HFF-Myc (cell line): ENCODE measurements around the gene GTF3C5.
"Not testable (repeated sequence)": the region's sequence is repeated elsewhere in the genome, so short reads cannot be mapped to it uniquely, and the experiment has no call there.

ENCODE experiments used
- DNase-seq: peaks from one replicate; pipeline ENCODE4 v3.0.0-alpha.2; 2011; ENCODE audit warnings: low read depth; ENCODE audit errors: extremely low read depth
- H3K4me3 ChIP-seq: replicated peaks from 2 replicates; pipeline ENCODE4 v1.5.1; 2011; ENCODE audit warnings: low read depth, mild to moderate bottlenecking, control low read depth, low read length
- CTCF ChIP-seq: IDR thresholded peaks from 2 replicates; pipeline ENCODE4 v1.5.1; 2012; ENCODE audit warnings: mild to moderate bottlenecking, low read depth, low read length, control low read depth; ENCODE audit errors: missing control alignments

GTF3C5 gene

GRCh38 chr9:133031130-133031422, 279 bp downstream of the GTF3C5 start:
- peak overlapping the region; percentile 79 for H3K4me3 ChIP-seq
- TF ChIP-seq CTCF, result no peak
- no peak for DNase-seq

- H3K4me3 ChIP-seq, result peak overlapping the region; percentile 79
- no peak for TF ChIP-seq CTCF
- DNase-seq, result no peak
Measured at GRCh38 chr9:133031496-133031911, 707 bp downstream of the GTF3C5 start.

- TF ChIP-seq CTCF, result no peak
- DNase-seq, result no peak
- H3K4me3 ChIP-seq, result peak overlapping the region; percentile 79
Measured at GRCh38 chr9:133032171-133032570, 1.4 kb downstream of the GTF3C5 start.

- H3K4me3 ChIP-seq, result no peak overlapping the region
- DNase-seq, result no peak
- TF ChIP-seq CTCF, result no peak
Measured at GRCh38 chr9:133035669-133036068, 4.9 kb downstream of the GTF3C5 start.

- DNase-seq, result no peak
- H3K4me3 ChIP-seq, result no peak overlapping the region
- no peak for TF ChIP-seq CTCF
Measured at GRCh38 chr9:133037775-133038515, 7.1 kb downstream of the GTF3C5 start.

GRCh38 chr9:133040892-133041479, 10.2 kb downstream of the GTF3C5 start:
- not testable (repeated sequence) for DNase-seq, H3K4me3 ChIP-seq
- peak; percentile 66 for TF ChIP-seq CTCF
